CD14-positive monocyte (primary cell): Measurements from ENCODE around the gene RPS6KA2. TPM values are rescaled to one million over a fixed set of nuclear protein-coding genes. Genes with fewer than 3 reads are reported as not detected.

Source experiments
- DNase-seq, 3 donors: peaks; one replicate each; pipeline ENCODE4 v3.0.0-alpha.2; 2011 to 2022
- H2AFZ ChIP-seq: 2 replicates; pipeline ENCODE4 v1.6.0; 2012; ENCODE audit warnings: mild to moderate bottlenecking, low read depth, low read length, inconsistent platforms; ENCODE audit not compliant: insufficient read depth, poor library complexity, severe bottlenecking
- H3K27ac ChIP-seq, 2 donors: 1 replicate in 1 of 2; 2 replicates in 1 of 2; pipeline ENCODE4 v1.5.1; 2012 to 2013; ENCODE audit warnings: low read length in 2 of 2, control low read depth in 1 of 2, inconsistent platforms in 1 of 2, low read depth in 1 of 2, mild to moderate bottlenecking in 1 of 2
- H3K27me3 ChIP-seq, 2 donors: one replicate each; pipeline versions ENCODE4 v1.6.0 to v1.6.1; 2011 to 2013; ENCODE audit warnings: low read length in 2 of 2; ENCODE audit not compliant: control insufficient read depth in 2 of 2, insufficient read depth in 2 of 2
- H3K36me3 ChIP-seq, 2 donors: replicated peaks in 1 of 2; 1 replicate in 1 of 2; 2 replicates in 1 of 2; pipeline versions ENCODE4 v1.5.1 to v1.6.1; 2012 to 2013; ENCODE audit warnings: low read length in 2 of 2, control low read depth in 1 of 2, inconsistent platforms in 1 of 2, mild to moderate bottlenecking in 1 of 2; ENCODE audit not compliant: insufficient read depth in 2 of 2, control insufficient read depth in 1 of 2
- H3K4me1 ChIP-seq, 2 donors: 1 replicate in 1 of 2; 2 replicates in 1 of 2; pipeline versions ENCODE4 v1.5.1 to v1.6.1; 2012 to 2013; ENCODE audit warnings: low read length in 2 of 2, control low read depth in 1 of 2, inconsistent platforms in 1 of 2, mild to moderate bottlenecking in 1 of 2, moderate library complexity in 1 of 2; ENCODE audit not compliant: insufficient read depth in 2 of 2, control insufficient read depth in 1 of 2
- H3K4me2 ChIP-seq: replicated peaks from 2 replicates; pipeline ENCODE3; 2012; ENCODE audit warnings: low read length, moderate library complexity, mild to moderate bottlenecking; ENCODE audit not compliant: poor library complexity, severe bottlenecking; ENCODE audit errors: extremely low read depth
- H3K4me3 ChIP-seq, 3 experiments: fragments of 200-600 bp in 1 of 3; sonication (generic) in 1 of 3; replicated peaks in 1 of 3; 1 replicate in 2 of 3; 2 replicates in 1 of 3; pipeline ENCODE4 v1.5.1; 2011 to 2013; ENCODE audit warnings: low read length in 3 of 3, mild to moderate bottlenecking in 3 of 3, control low read depth in 2 of 3, low read depth in 2 of 3, inconsistent platforms in 1 of 3, moderate library complexity in 1 of 3
- H3K79me2 ChIP-seq: 2 replicates; pipeline ENCODE4 v1.6.0; 2012; ENCODE audit warnings: mild to moderate bottlenecking, control low read depth, inconsistent platforms, low read length, moderate library complexity; ENCODE audit not compliant: insufficient read depth
- H3K9ac ChIP-seq: 2 replicates; pipeline ENCODE4 v1.6.0; 2017; ENCODE audit warnings: low read length, mild to moderate bottlenecking; ENCODE audit not compliant: insufficient read depth, poor library complexity, severe bottlenecking
- H3K9me3 ChIP-seq, 2 donors: replicated peaks in 1 of 2; 1 replicate in 1 of 2; 2 replicates in 1 of 2; pipeline versions ENCODE4 v1.5.1 to v1.6.1; 2012 to 2013; ENCODE audit warnings: low read length in 2 of 2, control low read depth in 1 of 2; ENCODE audit not compliant: control insufficient read depth in 1 of 2, insufficient read depth in 1 of 2
- H4K20me1 ChIP-seq: 2 replicates; pipeline ENCODE4 v1.6.0; 2012; ENCODE audit warnings: mild to moderate bottlenecking, low read length, control low read depth, moderate library complexity; ENCODE audit not compliant: insufficient read depth
- H3K27ac Mint-ChIP-seq, 7 donors: one replicate each; pipeline ENCODE4 v1.8.0; 2020; ENCODE audit warnings: mild to moderate bottlenecking in 7 of 7, mixed read lengths in 7 of 7, moderate library complexity in 6 of 7, inconsistent platforms in 2 of 7
- H3K27me3 Mint-ChIP-seq, 3 donors: one replicate each; pipeline ENCODE4 v1.8.0; 2021 to 2022; ENCODE audit warnings: low read depth in 3 of 3, mild to moderate bottlenecking in 3 of 3, mixed read lengths in 3 of 3, moderate library complexity in 3 of 3, inconsistent platforms in 1 of 3
- H3K36me3 Mint-ChIP-seq, 2 donors: one replicate each; pipeline ENCODE4 v1.8.0; 2020; ENCODE audit warnings: mixed read lengths in 2 of 2, inconsistent platforms in 1 of 2, mild to moderate bottlenecking in 1 of 2
- H3K4me1 Mint-ChIP-seq: one replicate; pipeline ENCODE4 v1.8.0; 2020; ENCODE audit warnings: mild to moderate bottlenecking, mixed read lengths
- H3K4me3 Mint-ChIP-seq, 2 donors: one replicate each; pipeline ENCODE4 v1.8.0; 2020; ENCODE audit warnings: mild to moderate bottlenecking in 2 of 2, mixed read lengths in 2 of 2, moderate library complexity in 1 of 2
- H3K9me3 Mint-ChIP-seq, 7 donors: one replicate each; pipeline ENCODE4 v1.8.0; 2020 to 2022; ENCODE audit warnings: mixed read lengths in 7 of 7, mild to moderate bottlenecking in 6 of 7, moderate library complexity in 6 of 7, inconsistent platforms in 2 of 7
- CTCF ChIP-seq: fragments of 200-600 bp; IDR thresholded peaks from one replicate; pipeline ENCODE4 v1.8.0; 2022; ENCODE audit warnings: antibody characterized with exemption, mild to moderate bottlenecking
- WGBS: methylation state at CpG from one replicate; pipeline ENCODE4 v1.1.5; 2013; ENCODE audit warnings: missing lambda C conversion rate; ENCODE audit not compliant: insufficient coverage; 5-methylcytosine and 5-hydroxymethylcytosine counted together
- intact Hi-C, 2 donors: fragments of 100-400 bp; cut with micrococcal nuclease; formaldehyde crosslinking; loops; one replicate each; pipeline versions ENCODE4 v1.15.0 to v1.15.1; 2023
- polyA plus RNA-seq, 3 donors: library from polyadenylated mRNA; depleted of rRNA in 1 of 3; unstranded in 2 of 3; stranded (reverse) in 1 of 3; fragments of 300-500 nt in 2 of 3; fragments of >200 nt in 1 of 3; fragmentation: Illumina TruSeq in 2 of 3; gene quantifications; 1 replicate in 2 of 3; 2 replicates in 1 of 3; pipeline ENCODE4 v1.2.3, GENCODE V29; 2012 to 2021

RPS6KA2 gene
- polyA plus RNA-seq, 3 donors: 1.4 to 3.1 (median 1.9) TPM

DNA sequence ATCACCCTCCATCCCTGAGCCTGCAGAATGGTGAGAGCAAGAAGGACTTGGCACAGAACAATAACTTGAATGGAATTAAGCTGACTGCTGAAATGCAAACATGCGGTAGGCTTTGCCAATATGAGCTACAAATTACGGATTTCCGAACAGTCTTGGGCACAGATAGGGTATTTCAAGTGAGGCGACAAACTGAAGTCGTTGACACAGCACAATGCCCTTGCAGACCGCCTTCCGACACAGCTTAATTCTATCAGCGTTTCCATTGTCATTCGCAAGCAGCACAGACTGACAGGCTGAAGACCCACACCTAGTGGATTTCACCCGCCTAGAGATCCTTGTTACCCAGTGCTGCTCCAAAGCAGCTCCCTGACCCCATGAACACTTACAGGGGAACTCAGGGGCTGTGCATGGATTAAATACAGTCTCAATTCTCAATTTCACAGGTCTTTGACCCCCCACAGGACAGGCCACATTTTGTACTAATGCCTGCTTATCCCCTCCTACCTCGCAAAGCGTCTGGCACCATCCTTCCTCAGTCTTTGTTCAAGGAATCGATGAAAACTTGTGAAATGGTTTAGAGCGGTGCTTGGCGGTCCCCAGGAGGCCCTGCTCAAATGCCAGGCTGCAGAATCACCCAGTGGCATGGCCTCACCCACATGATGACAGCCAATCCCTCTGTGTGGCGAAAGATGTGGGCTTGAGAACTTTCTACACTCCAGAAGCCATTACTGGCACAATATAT, 75.1 kb downstream of the RPS6KA2 start:
- H3K9me3 ChIP-seq: no peaks in the 10 kb centered on the region
- H4K20me1 ChIP-seq: no peaks in the 10 kb centered on the region
- H3K9me3 Mint-ChIP-seq: peaks cover 0 to 8% (median 3%) of the 10 kb centered on the region in 7 donors
- intact Hi-C loops: no loop called here
- no peak overlapping the region for H3K4me2 ChIP-seq
- H3K36me3 ChIP-seq: no peaks in the 10 kb centered on the region
- no peaks in the 10 kb centered on the region for H3K36me3 Mint-ChIP-seq
- no peak overlapping the region for H3K27ac ChIP-seq
- WGBS: 97% methylated on average over 12 of the region's 16 CpGs
- TF ChIP-seq CTCF: no peak
- H3K4me3 ChIP-seq: no peak overlapping the region
- H3K27me3 ChIP-seq: no peaks in the 10 kb centered on the region
- H3K4me1 Mint-ChIP-seq: peaks cover 6% of the 10 kb centered on the region
- H3K27ac Mint-ChIP-seq: no peak overlapping the region
- H3K27me3 Mint-ChIP-seq: peaks cover 0 to 6% (median under 1%) of the 10 kb centered on the region in 3 donors
- H3K4me1 ChIP-seq: peaks cover 3 to 4% of the 10 kb centered on the region in 2 donors
- no peak overlapping the region for H3K4me3 Mint-ChIP-seq
- no peak overlapping the region for H3K9ac ChIP-seq
- DNase-seq: no peak
- no peak overlapping the region for H2AFZ ChIP-seq
- no peaks in the 10 kb centered on the region for H3K79me2 ChIP-seq

GRCh38 chr6:166546653-166547052, 80.4 kb downstream of the RPS6KA2 start:
- TF ChIP-seq CTCF: no peak
- Histone ChIP-seq H3K4me1 (no peaks in the 10 kb centered on the region), H3K9me3 (no peaks in the 10 kb centered on the region), H3K27me3 (no peaks in the 10 kb centered on the region), H2AFZ (no peak overlapping the region), H3K79me2 (no peaks in the 10 kb centered on the region), H3K9ac (no peak overlapping the region), H3K36me3 (no peaks in the 10 kb centered on the region), H3K27ac (no peak overlapping the region), H3K4me3 (no peak overlapping the region), H4K20me1 (no peaks in the 10 kb centered on the region), H3K4me2 (no peak overlapping the region)
- H3K27ac Mint-ChIP-seq: no peak overlapping the region
- H3K36me3 Mint-ChIP-seq: no peaks in the 10 kb centered on the region
- peaks cover 0 to 3% (median 2%) of the 10 kb centered on the region in 3 donors for H3K27me3 Mint-ChIP-seq
- no peak for DNase-seq
- H3K4me3 Mint-ChIP-seq: no peak overlapping the region
- intact Hi-C loops: no loop called here
- 100% methylated on average over 3 of the region's 6 CpGs for WGBS
- peaks cover 4% of the 10 kb centered on the region for H3K4me1 Mint-ChIP-seq
- peaks cover 0 to 6% (median 4%) of the 10 kb centered on the region in 7 donors for H3K9me3 Mint-ChIP-seq
